HepG2 (cell line): ENCODE measurements around the gene KCNAB2. TPM values are rescaled to one million over a fixed set of nuclear protein-coding genes. Genes with fewer than 3 reads are reported as not detected.

ENCODE experiments used
- ATAC-seq: fragments of 200-7000 bp; cut with Tn5 transposase; 3 replicates; pipeline ENCODE4 v1.9.1; 2020; ENCODE audit warnings: mild to moderate bottlenecking, moderate library complexity
- BruUV-seq: library from RNA; stranded (reverse); fragments of 400-500 nt; replicated peaks from 2 replicates; lab custom pipeline; 2021; lab: Mats Ljungman, UMichigan
- CTCF ChIA-PET: fragments of 300-600 bp; formaldehyde crosslinking; extraction: SDS; loops from one replicate; lab custom pipeline; 2021; ENCODE audit warnings: low total read pairs, inconsistent platforms, low intra/inter-chr PET ratio; lab: Yijun Ruan, JAX
- POLR2A ChIA-PET: fragments of 350-600 bp; sonication (Branson Sonifier 250); formaldehyde crosslinking; loops from one replicate; lab custom pipeline; 2020; ENCODE audit warnings: antibody characterized with exemption, inconsistent platforms; lab: Yijun Ruan, JAX
- DNase-seq: peaks from one replicate; pipeline ENCODE4 v3.0.0-alpha.2; 2015; ENCODE audit warnings: low spot score
- FAIRE-seq: peaks from 3 replicates; lab custom pipeline; 2011; peaks lifted over from hg19 to GRCh38; lab: Jason Lieb, UNC
- H2AFZ ChIP-seq: one replicate; pipeline ENCODE4 v1.6.1; 2011; ENCODE audit warnings: low read length, inconsistent platforms
- H3K27ac ChIP-seq: fragments of 300-600 bp; 3 replicates; pipeline ENCODE4 v1.8.0; 2011; ENCODE audit warnings: mixed run types, mild to moderate bottlenecking, mixed read lengths, low read length, inconsistent platforms; ENCODE audit not compliant: insufficient read depth; ENCODE audit errors: extremely low read length
- H3K27me3 ChIP-seq, 2 experiments: fragments of 200-600 bp in 1 of 2; 2 replicates in 1 of 2; 3 replicates in 1 of 2; pipeline versions ENCODE4 v1.6.0 to v1.8.0; 2011; ENCODE audit warnings: low read length in 2 of 2, mild to moderate bottlenecking in 2 of 2, moderate library complexity in 2 of 2, inconsistent platforms in 1 of 2; ENCODE audit not compliant: insufficient read depth in 2 of 2, control insufficient read depth in 1 of 2
- H3K36me3 ChIP-seq, 2 experiments: fragments of 200-600 bp in 1 of 2; replicated peaks in 1 of 2; 2 replicates in 1 of 2; 3 replicates in 1 of 2; pipeline versions ENCODE4 v1.5.1 to v1.8.0; 2011; ENCODE audit warnings: low read length in 2 of 2, inconsistent platforms in 1 of 2; ENCODE audit not compliant: insufficient read depth in 2 of 2, control insufficient read depth in 1 of 2
- H3K4me1 ChIP-seq: 2 replicates; pipeline ENCODE4 v1.5.1; 2012; ENCODE audit warnings: low read length, inconsistent platforms; ENCODE audit not compliant: insufficient read depth
- H3K4me2 ChIP-seq: 2 replicates; pipeline ENCODE4 v1.6.0; 2011; ENCODE audit warnings: low read depth, low read length, inconsistent platforms
- H3K4me3 ChIP-seq, 3 experiments: fragments of 200-600 bp in 1 of 3; sonication (generic), shearing (Covaris generic) in 1 of 3; replicated peaks in 1 of 3; 2 replicates each; pipeline ENCODE4 v1.5.1; 2011 to 2016; ENCODE audit warnings: low read length in 3 of 3, inconsistent platforms in 2 of 3, low read depth in 2 of 3, mild to moderate bottlenecking in 2 of 3, control low read depth in 1 of 3, mixed read lengths in 1 of 3; ENCODE audit not compliant: insufficient read depth in 1 of 3
- H3K79me2 ChIP-seq: one replicate; pipeline ENCODE4 v1.6.1; 2011; ENCODE audit warnings: low read length, inconsistent platforms; ENCODE audit not compliant: insufficient read depth
- H3K9ac ChIP-seq: 2 replicates; pipeline ENCODE4 v1.6.0; 2011; ENCODE audit warnings: mild to moderate bottlenecking, low read depth, low read length, inconsistent platforms; ENCODE audit not compliant: insufficient read depth
- H3K9me3 ChIP-seq: 2 replicates; pipeline ENCODE4 v1.5.1; 2012; ENCODE audit warnings: mild to moderate bottlenecking, low read length
- H4K20me1 ChIP-seq: 2 replicates; pipeline ENCODE4 v1.6.0; 2011; ENCODE audit warnings: inconsistent platforms, mild to moderate bottlenecking, low read length, moderate library complexity; ENCODE audit not compliant: insufficient read depth
- BCL6 ChIP-seq: IDR thresholded peaks from 2 replicates; pipeline ENCODE4 v1.6.1; 2016; ENCODE audit warnings: missing genetic modification reagents, missing compliant biosample characterization
- CBFB ChIP-seq: sonication (generic); formaldehyde crosslinking; IDR thresholded peaks from 2 replicates; pipeline ENCODE4 v1.4.0; 2020; ENCODE audit warnings: missing genetic modification reagents
- HOMEZ ChIP-seq: IDR thresholded peaks from 2 replicates; pipeline ENCODE4 v1.6.1; 2016; ENCODE audit warnings: low read depth
- NFRKB ChIP-seq: fragments of 450-650 bp; IDR thresholded peaks from 2 replicates; pipeline ENCODE4 v1.6.1; 2017
- PBX3 ChIP-seq: sonication (generic); formaldehyde crosslinking; IDR thresholded peaks from 2 replicates; pipeline ENCODE4 v1.8.1; 2023; ENCODE audit warnings: missing genetic modification reagents, inconsistent platforms, borderline replicate concordance
- RELA ChIP-seq: sonication (generic); formaldehyde crosslinking; IDR thresholded peaks from 2 replicates; pipeline ENCODE4 v1.4.0; 2020; ENCODE audit warnings: missing genetic modification reagents
- SRF ChIP-seq: IDR thresholded peaks from 2 replicates; pipeline ENCODE4 v1.6.1; 2011; ENCODE audit warnings: mild to moderate bottlenecking, low read depth, low read length, moderate library complexity
- ZFP36L2 ChIP-seq: sonication (generic); formaldehyde crosslinking; IDR thresholded peaks from 2 replicates; pipeline ENCODE4 v1.4.0; 2020; ENCODE audit warnings: missing genetic modification reagents
- ZMYM3 ChIP-seq: sonication (generic); formaldehyde crosslinking; IDR thresholded peaks from 2 replicates; pipeline ENCODE4 v1.5.1; 2020; ENCODE audit warnings: mild to moderate bottlenecking, missing genetic modification reagents
- ZNF20 ChIP-seq: sonication (generic); formaldehyde crosslinking; IDR thresholded peaks from 2 replicates; pipeline ENCODE4 v1.4.0; 2020; ENCODE audit warnings: mild to moderate bottlenecking, moderate library complexity, missing genetic modification reagents
- ZNF235 ChIP-seq: sonication (generic); formaldehyde crosslinking; IDR thresholded peaks from 2 replicates; pipeline ENCODE4 v1.8.1; 2023; ENCODE audit warnings: mild to moderate bottlenecking, missing genetic modification reagents, borderline replicate concordance
- ZNF251 ChIP-seq: sonication (generic); formaldehyde crosslinking; IDR thresholded peaks from 2 replicates; pipeline ENCODE4 v1.9.0; 2021; ENCODE audit warnings: mild to moderate bottlenecking, missing genetic modification reagents
- ZNF691 ChIP-seq: sonication (generic); formaldehyde crosslinking; IDR thresholded peaks from 2 replicates; pipeline ENCODE4 v1.4.0; 2020; ENCODE audit warnings: missing genetic modification reagents, low read depth, mild to moderate bottlenecking, borderline replicate concordance
- ZNF782 ChIP-seq: sonication (generic); formaldehyde crosslinking; IDR thresholded peaks from 2 replicates; pipeline ENCODE4 v1.4.0; 2020; ENCODE audit warnings: missing genetic modification reagents, mild to moderate bottlenecking, borderline replicate concordance
- WGBS: methylation state at CpG from one replicate; pipeline ENCODE4 v1.1.6; 2017; ENCODE audit warnings: low lambda C conversion rate; 5-methylcytosine and 5-hydroxymethylcytosine counted together
- in situ Hi-C: cut with HindIII; loops from 2 replicates; pipeline ENCODE4 v1.10.0; 2017; ENCODE audit warnings: low pct_unique_long_range_greater_than_20kb; ENCODE audit not compliant: extremely low pct_ligation_motif_present
- intact Hi-C: fragments of 100-400 bp; cut with micrococcal nuclease; formaldehyde crosslinking; loops from one replicate; pipeline ENCODE4 v1.10.0; 2022; ENCODE audit not compliant: unreplicated experiment
- polyA plus RNA-seq, 8 experiments: library from polyadenylated mRNA; depleted of rRNA in 3 of 8; stranded (reverse) in 7 of 8; unstranded in 1 of 8; fragments of >200 nt; fragmentation: Illumina TruSeq in 4 of 8; extraction: Trizol in 4 of 8; gene quantifications; 2 replicates each; pipeline versions ENCODE4 v1.2.1 to v1.2.3, GENCODE V29; 2011 to 2016; ENCODE audit warnings: low read depth in 4 of 8, missing spikeins in 1 of 8, mixed read lengths in 1 of 8; ENCODE audit not compliant: insufficient read depth in 1 of 8
- total RNA-seq, 5 experiments: library from RNA; depleted of rRNA; stranded (reverse); fragments of >200 nt; fragmentation: Illumina TruSeq; extraction: Trizol; gene quantifications; 2 replicates each; pipeline ENCODE4 v1.2.3, GENCODE V29; 2016; ENCODE audit warnings: low read depth in 1 of 5

The KCNAB2 gene
- total and polyA plus RNA-seq, 2 of the 13 experiments (the other 11 are each of a cell fraction or from before 2014, with no cell fraction given), result 6.2 to 8.8 TPM

- Histone ChIP-seq H2AFZ (no peak overlapping the region), H4K20me1 (no peaks in the 10 kb centered on the region), H3K4me1 (no peaks in the 10 kb centered on the region), H3K79me2 (no peaks in the 10 kb centered on the region), H3K27ac (no peak overlapping the region), H3K27me3 (0 out of 5 replicates have a peak, but pooled peaks cover 0 to 3% of the 10 kb centered on the region in 2 experiments), H3K4me3 (no peak overlapping the region), H3K4me2 (no peak overlapping the region), H3K9ac (no peak overlapping the region), H3K36me3 (no peaks in the 10 kb centered on the region), H3K9me3 (no peaks in the 10 kb centered on the region)
- FAIRE-seq (no peak), ATAC-seq (no peak), DNase-seq (no peak)
- in situ Hi-C loops, result no loop called here
- POLR2A ChIA-PET, result no interaction called here
- TF ChIP-seq NFRKB (no peak), ZNF235 (CRISPR knock-in tag) (no peak), ZMYM3 (CRISPR knock-in tag) (no peak), ZNF20 (CRISPR knock-in tag) (no peak), ZNF691 (no peak), ZFP36L2 (CRISPR knock-in tag) (no peak), HOMEZ (CRISPR knock-in tag) (no peak)
- intact Hi-C loops, result no loop called here
- 61% methylated on average over 6 of the region's 19 CpGs for WGBS
- CTCF ChIA-PET, result no interaction called here
- no TSS peak for BruUV-seq
Measured at GRCh38 chr1:6088956-6089355, 43.3 kb downstream of the KCNAB2 start.

- H2AFZ ChIP-seq, result no peak overlapping the region
- H4K20me1 ChIP-seq, result no peaks in the 10 kb centered on the region
- no peaks in the 10 kb centered on the region for H3K36me3 ChIP-seq
- no peaks in the 10 kb centered on the region for H3K79me2 ChIP-seq
- no peak overlapping the region for H3K4me3 ChIP-seq
- intact Hi-C loops (no loop called here), in situ Hi-C loops (no loop called here)
- POLR2A ChIA-PET, result no interaction called here
- WGBS, result 62% methylated on average over 10 of the region's 18 CpGs
- CTCF ChIA-PET, result no interaction called here
- no peaks in the 10 kb centered on the region for H3K9me3 ChIP-seq
- H3K27ac ChIP-seq, result no peak overlapping the region
- H3K4me2 ChIP-seq, result no peak overlapping the region
- TF ChIP-seq ZNF782 (CRISPR knock-in tag), result no peak
- no peak for TF ChIP-seq SRF
- no peak for TF ChIP-seq PBX3 (CRISPR knock-in tag)
- TF ChIP-seq ZNF251 (CRISPR knock-in tag), result no peak
- no peak for TF ChIP-seq CBFB (CRISPR knock-in tag)
- no peak for TF ChIP-seq RELA (CRISPR knock-in tag)
- no peak for TF ChIP-seq BCL6 (CRISPR knock-in tag)
- DNase-seq, result no peak
- no TSS peak for BruUV-seq
- no peaks in the 10 kb centered on the region for H3K4me1 ChIP-seq
- H3K9ac ChIP-seq, result no peak overlapping the region
- no peak for FAIRE-seq
- H3K27me3 ChIP-seq, result no peaks in the 10 kb centered on the region
- ATAC-seq, result no peak
Measured at GRCh38 chr1:6090288-6090687, 44.6 kb downstream of the KCNAB2 start.
